Activated CD8-positive, alpha-beta memory T cell treated with anti-CD3 and anti-CD28 coated beads, Interleukin-2, amount 50 U/mL, for 48 hours (primary cell): ENCODE measurements around the gene GKN1.

Source experiments
- DNase-seq: peaks from one replicate; pipeline ENCODE4 v3.0.0-alpha.2; 2020

The GKN1 gene

GRCh38 chr2:69011611-69012157 lies 37.2 kb downstream of the GKN1 start:
- DNase-seq = no peak

- peak; percentile 68 for DNase-seq
Measured at GRCh38 chr2:69012310-69013141, 38.1 kb downstream of the GKN1 start.

GRCh38 chr2:69013142-69013839 lies 38.9 kb downstream of the GKN1 start, which contains the start of gene ANTXR1:
TSS of gene ANTXR1 (plus strand) at chr2:69013179. CDS start at chr2:69013500, 321 bp downstream.
- peak; percentile 60 for DNase-seq

- DNase-seq = no peak
Measured at GRCh38 chr2:69013840-69014821, 39.7 kb downstream of the GKN1 start.

- DNase-seq = no peak
Measured at GRCh38 chr2:69017080-69017479, 42.6 kb downstream of the GKN1 start.

- no peak for DNase-seq
Measured at GRCh38 chr2:69017835-69018234, 43.4 kb downstream of the GKN1 start.

GRCh38 chr2:69018678-69019095 lies 44.3 kb downstream of the GKN1 start:
- DNase-seq = no peak

GRCh38 chr2:69020496-69021426 lies 46.3 kb downstream of the GKN1 start:
- DNase-seq = no peak

- no peak for DNase-seq
Measured at GRCh38 chr2:69021727-69022126, 47.3 kb downstream of the GKN1 start.

- no peak for DNase-seq
Measured at GRCh38 chr2:69022548-69022947, 48.1 kb downstream of the GKN1 start.

GRCh38 chr2:69023236-69023635 lies 48.8 kb downstream of the GKN1 start:
- DNase-seq = no peak

- no peak for DNase-seq
Measured at GRCh38 chr2:69026026-69026425, 51.6 kb downstream of the GKN1 start.

- DNase-seq = no peak
Measured at GRCh38 chr2:69026691-69027459, 52.4 kb downstream of the GKN1 start.
